Measurements from ENCODE around the gene ADD2. TPM values are rescaled to one million over a fixed set of nuclear protein-coding genes. Genes with fewer than 3 reads are reported as not detected.

ADD2 gene
- total RNA-seq, 1 donor from 2014 or later, result 435 TPM

DNA sequence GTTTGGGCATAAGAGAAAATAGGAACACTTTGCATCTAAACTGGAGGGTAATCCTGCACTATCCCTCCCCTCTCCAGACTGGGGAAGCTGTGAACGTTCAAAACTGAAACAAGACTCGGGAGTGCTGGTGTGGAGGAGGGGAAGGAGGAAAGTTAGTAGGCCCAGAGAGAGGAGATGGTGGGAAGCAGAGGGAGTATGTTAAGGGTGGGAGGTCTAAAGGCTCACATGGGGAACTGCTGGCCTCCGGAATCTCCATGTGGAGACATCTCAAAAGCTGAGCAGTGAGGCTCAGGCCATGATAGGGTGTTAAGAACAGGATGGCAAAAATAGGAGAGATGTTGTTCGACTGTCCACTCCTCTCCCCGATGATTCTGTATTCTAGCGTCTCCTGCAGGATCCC lies 47.9 kb downstream of the ADD2 start:
- DNase-seq, result no peak

DNA sequence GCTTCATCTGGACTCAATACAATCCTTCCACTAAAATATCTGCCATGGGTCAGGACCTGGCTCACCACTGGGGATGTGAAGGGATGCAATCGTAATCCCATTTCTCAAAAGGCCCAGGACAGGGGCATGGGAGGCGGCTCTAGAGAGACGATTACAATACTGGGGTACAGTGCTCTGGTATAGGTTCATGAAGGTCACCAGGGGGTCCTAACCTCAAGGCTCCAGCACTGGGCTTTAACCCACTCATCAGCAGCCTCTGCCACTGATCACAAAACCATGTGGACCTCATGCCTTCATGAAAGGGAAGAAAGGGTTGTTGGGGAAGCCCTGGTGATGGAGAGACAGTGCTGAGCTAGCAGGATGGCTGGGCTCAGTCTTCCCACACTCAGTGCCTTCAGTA lies 48.8 kb downstream of the ADD2 start:
- no peak for DNase-seq

DNA sequence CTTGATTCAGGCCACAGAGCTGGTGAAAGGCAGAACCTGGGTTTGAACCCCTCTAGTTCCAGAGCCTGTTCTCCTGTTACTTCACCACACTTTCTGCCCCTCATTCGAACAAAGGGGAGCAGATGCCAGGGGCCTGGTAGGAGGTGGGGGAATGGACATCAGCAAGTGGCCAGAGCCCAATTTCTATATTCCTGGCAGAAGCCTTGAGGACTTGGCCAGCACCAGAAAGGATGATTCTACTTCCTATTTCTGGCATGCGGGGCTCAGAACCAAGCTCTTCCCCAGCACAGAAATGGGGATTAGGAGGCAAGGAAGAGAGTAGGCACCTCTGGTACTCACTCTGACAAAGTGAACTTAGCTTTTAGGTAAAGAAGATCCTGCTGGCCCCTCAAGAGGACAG lies 49.3 kb downstream of the ADD2 start:
- DNase-seq, result no peak

DNA sequence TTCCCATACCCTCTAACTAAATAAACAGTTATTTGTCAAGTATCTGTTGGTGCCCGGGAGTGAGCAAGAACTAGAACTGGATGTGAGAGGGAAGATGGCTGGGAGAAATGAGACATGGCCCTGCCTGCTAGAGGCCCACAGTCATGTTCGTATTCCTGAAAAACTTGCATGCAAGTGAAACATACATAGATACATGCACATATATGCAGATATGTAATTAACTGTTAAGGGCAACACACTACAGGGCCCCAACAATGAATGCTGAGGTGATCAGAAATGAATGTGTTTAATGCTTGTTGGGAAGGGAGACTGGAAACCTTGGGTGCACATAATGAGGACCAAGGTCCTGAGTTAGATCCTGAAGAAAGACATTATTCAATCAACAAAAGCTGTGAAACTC lies 49.8 kb downstream of the ADD2 start:
- DNase-seq, result no peak

DNA sequence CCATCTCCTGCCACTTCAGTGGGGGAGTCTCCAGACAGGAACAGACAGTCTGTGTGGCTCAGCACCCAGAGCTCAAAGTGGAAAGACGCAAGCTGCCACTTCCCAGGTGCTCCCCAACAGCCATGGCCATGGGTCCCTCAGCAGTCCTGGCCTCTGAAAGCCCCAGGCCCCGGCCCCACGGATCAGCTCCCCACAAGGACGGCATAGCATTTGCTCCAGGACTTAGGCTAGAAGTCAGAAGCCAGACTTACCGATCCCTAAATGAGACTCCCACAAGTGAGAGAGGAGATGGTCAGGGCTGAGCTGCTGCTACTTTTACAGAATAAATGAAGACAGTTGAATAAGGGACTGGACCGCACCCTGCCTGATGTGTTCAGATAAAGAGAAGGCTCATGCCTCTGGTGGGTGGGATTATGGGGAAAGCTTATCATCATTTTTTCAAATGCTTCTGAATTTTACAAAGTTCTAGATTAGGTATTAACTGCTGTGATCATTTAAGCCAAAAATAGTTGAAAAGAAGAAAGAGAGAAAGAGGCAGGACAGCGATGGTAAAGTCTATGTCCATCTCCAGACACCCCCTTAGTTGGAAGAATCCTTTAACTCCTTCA lies 50.5 kb downstream of the ADD2 start:
- DNase-seq, result no peak

DNA sequence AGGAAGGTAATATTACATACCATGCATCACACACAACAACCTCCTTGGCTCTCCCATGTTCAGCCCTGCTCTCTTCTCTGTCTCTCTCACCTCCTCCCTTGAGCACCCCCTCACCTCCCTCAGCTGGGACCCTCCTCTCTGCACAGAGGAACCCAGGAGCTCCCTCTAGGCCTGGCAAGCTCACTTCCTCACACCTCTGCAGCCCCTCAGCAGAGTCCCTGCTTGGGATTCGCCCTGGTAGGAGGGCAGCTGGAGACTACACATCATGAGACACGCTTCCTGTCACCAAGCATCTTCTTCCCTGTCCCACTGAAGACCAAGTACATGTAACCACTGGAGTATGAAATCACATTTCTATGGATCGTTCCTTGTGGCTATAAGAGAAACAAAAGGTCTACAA lies 51.0 kb downstream of the ADD2 start:
- no peak for DNase-seq

DNA sequence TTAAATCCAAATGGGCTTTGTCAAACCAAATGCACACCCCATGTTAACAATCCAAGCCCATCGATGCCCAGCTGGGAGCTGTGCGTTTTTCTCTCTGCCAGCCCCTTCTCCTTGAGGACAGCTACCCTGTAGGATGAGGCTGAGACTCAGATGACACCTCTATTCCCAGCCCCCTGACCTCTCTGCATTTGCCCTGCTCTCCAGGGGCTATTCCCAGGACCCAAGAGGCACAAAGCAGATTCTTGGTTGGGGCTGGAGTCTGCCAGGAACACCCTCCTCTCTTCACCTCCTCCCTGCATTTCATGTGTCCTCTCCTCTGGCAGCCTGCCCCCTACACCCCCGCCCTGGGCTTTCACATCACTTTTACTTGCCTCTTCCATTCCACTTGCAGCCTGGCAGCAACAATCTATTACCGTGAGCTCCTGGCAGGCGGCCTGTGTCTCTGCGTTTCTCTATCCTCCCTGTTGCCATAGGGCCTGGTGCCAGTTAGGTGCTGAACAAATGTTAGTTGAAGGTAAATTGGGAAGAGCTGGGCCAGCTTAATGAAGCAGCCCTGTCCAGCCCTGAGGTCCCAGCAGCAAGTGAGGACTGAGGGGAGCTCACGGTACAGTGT lies 51.8 kb downstream of the ADD2 start:
- peak; percentile 57 for DNase-seq

DNA sequence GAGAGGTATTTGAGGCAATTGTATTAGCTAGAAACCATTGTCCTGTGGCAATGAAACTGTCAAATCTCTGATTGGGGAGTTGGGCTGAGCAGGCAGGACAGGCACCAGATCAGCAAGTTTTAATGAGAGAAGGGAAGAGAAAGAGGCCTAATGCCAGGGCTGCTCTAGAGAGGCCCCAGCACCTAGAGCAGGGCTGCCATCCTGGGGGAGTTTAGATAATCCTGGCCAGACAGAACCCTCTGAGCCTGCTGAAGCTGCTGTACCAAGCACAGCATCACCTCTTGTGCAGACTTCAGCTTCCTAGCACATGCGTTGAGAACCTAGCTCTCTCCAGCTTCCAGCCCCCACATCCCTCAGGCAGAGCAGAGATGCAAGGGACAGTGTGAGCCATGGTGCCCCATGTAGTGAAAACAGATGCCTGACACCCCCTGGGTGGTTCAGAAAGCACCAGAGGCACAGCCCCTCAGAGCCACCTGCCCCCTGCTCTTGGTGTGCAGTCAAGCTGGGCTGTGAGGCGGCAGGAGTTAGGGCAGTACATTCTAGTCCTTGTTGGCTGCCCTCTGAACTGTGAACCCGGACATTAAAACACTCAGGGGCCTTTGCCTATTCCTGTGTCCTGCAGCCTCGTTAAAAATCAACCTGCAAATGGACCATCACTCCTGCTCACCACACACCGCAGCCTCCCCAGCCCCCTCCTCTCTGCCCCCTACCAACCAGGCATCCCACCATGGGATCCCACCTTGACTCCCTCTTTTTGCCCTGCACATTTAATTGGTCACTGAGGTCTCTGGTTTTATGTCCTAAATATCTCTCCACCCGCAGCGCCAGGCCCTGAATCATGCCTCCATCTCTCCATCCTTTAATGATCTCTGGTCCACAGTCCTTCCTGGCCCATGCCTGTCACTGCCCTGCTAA lies 52.7 kb downstream of the ADD2 start:
- DNase-seq, result no peak

DNA sequence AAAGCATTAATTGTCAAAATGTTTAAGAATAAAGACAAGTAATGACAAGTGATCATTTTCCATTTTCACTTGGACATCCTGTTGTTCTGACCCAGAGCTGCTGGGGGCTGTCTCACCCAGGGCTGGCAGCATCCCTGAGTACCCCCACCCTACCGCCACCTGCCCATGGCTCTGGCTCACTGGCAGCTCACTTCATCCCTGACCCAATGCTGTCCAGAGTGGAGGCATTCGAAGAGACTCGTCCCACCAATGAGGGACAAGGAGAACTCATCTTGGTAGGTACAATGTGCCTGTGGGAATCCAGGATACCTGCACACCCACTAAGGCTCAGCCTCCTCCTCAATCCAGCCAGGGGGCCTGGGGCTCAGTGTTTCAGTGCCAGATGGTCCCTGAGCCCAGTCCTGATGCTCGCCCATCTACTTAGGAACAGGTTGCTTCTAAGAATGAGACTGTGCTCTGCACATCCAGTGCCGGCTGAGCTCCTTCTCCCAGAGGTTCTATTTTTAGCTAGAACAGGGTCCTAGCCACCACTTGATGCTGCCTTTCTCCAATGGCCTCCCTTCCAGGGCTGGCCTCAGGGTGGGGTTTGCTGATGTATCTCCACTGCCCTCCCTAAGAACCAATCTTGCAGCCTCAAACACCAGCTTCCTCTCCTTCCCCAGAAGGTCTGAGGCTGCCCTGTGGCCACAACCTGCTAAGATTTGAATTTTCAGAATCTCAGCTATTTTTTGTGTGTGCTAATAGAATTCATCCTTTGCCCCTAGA lies 53.7 kb downstream of the ADD2 start:
- DNase-seq, result no peak

DNA sequence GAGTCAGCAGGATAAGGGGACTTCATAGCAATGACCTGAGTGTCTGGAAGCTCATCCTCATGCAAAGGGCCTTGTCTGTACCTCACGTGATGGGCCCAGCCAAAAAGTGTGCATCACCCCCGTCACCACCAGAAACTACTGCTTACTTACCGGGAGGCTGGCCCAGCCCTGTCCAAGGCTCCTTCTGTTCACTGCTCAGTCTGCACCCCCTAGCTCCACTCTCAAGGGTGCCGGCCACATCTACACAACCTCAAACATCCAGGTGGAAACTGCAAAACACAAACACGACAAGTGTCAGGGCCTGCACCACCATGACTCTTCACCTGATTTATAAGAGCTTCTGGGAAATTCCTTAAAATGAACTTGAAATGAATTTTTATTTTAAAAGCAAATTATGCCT lies 55.1 kb downstream of the ADD2 start:
- no peak for DNase-seq

DNA sequence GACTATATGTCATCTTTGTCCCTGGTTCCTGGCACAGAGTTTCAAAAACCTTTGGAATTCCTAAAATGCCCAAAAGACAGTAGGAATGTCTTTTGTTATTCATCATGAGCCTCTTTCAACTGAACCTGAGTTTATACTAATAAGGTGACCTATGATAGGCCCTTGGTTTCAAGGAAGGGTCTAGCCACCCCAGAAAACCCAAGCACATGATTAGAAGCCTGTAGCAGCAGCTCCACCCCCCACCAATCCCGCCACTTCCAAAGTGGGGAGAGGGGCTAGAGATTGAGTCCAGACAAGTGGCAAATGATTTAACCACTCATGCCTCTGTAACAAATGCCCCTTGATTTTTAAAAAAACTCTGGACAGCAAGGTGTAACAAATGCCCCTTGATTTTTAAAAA lies 56.8 kb downstream of the ADD2 start:
- DNase-seq, result no peak

DNA sequence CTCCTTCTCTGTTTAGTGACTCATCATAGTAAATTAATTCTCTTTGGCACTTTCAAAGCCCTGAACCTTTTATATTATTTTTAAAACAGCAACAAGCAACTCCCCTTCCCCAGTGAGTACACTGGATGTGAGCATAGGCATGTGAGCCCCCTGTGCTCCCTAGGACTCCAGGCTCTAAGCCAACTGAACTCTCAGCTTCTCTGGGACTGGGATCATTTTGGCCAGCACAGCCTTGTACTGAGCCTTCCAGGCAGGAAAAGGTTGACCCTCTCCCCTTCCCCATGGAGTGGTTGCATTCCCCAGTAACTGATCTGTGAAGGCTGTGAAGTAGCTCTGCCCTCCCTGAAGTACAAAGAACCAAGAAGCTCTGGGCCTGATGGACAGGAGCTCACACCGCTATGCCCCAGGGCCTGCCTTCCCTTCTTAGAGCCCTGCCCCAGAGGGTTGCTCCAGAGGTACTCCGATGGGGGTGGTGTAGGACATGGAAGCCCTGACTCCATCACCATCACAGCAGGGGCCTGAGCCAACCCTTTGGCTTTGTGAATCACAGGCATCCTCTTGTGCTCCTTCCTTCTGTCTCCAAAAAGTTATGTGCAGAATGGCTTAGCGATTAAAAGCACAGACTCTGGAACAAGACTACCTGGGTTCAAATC lies 57.8 kb downstream of the ADD2 start:
- DNase-seq, result no peak

DNA sequence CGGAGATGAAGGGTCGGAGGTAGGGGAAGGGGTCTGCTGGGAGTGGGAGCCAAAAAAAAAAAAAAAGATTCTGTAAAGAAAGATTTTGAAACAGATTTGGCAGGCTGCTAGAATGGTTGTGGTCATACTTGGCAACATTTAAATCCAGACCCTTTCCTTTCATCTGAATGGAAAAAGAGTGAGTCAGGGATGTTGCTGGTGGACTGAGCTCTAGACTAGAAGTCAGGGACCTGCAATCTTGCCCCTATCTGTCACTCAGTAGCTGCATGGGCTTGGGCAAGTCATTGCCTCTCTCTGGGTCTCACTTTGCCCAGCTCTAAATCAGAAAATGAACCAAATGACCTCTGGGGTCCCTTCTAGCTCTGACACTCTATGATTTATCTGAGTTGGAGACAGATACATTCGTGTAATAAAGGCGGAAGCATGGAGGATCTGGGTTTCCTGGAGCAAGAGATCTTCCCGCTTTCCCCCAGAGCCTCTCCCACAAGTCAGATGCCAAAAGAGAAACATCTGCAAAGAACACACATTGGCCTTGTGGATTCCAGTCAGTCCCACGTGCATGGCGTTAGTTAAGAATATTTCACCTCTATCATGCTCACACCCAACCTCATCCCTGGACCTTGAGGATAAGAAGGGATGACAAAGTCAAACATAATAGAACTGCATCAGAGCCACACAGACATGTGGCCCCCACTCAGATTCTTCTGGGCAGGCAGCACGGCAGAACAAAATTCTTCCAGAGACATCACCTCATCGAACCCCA lies 58.5 kb downstream of the ADD2 start:
- DNase-seq, result no peak

DNA sequence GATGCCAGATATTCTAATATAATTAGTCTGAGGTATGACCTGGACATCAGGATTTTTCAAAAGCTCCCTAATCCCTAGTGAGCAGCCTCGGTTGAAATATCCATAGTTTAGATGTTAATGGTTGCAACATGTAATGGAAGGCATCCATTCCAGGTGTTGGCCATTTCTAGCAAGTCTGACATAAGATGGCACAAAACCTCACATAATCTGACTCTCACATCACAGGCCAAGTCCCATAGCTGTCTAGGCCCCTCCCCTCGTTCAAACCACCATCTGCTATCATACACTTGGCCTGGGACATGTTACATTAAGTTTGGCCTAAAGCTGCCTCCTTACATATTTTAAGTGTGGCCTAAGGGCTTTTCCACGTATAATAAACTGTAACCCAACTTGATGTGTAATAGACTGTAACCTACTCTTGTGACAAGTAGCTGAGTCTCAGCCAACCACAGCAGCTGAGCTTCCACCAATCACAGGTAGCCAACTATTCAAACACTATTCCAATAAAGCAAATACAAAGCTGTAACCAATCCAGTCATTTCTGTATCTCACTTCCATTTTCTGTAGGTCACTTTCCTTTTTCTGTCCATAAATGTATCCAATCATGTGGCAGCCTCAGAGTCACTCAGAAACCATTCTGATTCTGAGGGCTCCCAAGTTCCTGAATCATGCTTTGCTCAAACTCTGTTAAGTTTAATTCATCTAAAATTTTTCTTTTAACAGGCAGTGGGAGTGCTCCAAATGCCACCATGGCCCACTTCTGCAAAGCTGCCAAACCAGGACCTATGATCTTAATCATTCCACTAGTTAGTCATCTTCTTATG lies 59.4 kb downstream of the ADD2 start:
- no peak for DNase-seq

DNA sequence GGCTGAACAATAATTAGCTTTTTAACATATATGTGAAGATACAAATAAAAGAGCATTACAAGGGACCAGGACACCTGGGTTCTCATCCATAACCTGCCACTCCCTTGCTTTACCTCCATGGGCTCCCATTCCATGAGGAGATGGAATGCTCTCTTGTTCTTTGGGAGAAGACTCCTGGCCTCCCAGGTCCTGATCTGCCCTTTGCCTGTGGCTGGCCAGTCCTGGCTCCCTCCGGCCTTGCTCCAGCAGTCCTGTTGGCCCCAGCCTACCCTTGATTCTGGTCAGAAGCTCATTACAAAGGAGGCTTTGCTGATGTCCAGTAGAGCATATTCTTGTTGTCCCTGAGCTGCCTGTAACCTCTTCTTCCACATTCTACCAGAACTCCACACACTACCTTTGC lies 60.3 kb downstream of the ADD2 start:
- DNase-seq, result no peak

DNA sequence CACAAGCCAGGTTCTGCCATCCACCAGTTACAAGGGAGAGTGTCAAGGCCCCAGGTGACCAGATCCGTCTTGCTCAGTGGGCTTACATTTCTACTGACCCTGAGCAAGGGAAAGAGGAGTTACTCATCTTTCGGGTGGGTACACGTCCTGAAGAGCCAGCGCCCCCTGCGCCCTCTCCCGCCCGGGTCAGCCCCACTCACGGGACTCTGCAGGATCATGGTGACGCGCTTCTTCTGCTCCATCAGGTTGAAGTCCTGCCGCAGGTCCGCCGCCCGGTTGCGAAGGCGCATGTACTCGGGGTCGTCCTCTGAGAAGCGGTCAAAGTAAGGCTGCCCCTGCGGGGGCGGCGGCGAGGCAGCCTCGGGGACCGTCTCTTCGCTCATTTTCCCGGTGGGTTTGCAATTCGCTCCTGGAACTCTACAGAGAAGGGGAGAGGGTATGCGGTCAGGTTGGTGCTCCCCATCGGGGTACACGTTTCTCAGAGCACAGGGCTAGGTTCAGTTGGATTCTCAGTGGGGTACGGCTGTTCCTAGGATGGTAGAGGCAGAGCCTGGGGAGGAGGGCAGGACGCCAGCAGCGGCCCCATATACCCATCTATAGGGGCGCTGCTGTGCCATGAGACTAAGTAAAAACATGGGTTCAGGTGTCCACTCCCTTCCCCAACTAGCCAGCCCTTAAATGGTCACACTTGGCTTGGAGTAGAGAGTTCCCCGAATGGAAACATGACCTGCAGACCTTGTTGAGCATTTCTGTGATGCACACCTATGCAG lies 61.8 kb downstream of the ADD2 start:
- DNase-seq, result no peak

DNA sequence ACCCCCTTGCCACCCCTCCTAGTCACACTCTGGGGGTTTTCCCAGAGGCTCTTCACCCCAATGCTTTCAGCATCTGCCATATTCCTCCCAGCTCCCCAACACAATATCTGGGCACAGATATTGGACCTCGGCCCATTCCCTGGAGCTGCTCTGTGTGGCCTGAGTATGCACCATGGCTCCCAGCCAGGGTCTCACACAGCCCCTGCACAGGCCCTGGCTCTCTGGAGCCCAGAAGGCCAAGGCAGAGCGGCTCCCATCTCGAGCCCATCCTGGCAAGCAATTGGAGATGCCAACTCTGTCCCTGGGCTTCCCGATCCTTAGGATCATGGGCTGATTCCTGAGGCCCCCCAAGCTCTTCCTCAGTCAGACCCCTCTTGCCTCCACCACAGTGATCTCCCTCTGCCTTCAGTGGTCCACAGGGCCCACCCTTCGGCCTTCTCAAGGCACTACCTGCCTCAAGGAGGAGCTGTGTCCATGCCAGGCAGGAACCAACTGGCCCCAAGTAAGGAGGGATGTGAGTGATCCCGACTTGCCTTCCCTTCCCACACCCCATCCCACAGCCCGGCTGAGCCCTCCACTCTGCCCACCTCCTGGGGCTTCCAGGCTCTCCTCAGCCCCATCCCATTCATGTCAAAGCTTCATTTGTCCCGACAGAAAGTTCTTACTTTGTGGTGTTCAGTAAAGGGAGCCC lies 62.7 kb downstream of the ADD2 start:
- DNase-seq, result no peak

DNA sequence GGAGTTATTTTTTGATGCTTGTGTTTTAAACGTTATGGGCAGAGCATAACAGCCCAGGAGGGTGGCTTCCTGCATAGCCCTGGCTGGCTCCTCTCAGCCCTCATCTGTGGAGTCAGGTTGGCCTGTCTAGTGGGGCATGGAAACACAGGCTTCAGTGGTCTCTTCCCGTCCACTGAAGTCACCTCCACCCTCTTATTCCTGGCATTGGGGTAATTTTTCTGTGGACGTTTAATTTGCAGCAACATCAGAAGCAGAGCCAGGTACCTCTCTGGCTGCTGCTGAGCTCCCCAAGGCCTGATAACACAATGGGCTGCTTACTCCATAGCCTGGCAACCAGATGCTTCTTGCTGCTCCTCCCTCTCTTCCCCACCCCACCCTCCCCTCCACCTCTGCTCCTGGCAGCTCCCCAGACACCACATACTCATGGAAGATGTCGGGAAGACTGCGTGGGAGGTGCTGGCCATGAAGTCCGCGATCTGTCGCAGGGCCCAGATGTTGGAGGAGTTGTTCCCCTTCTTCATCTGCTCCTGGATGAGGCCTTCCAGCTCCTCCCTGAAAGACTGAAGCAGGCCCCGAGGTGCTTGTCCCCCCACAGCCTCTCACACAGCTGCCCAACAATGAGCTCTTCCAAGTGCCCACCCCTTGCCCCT lies 64.0 kb downstream of the ADD2 start:
- DNase-seq, result peak; percentile 76
